Pancreas (tissue), 10 donors: ENCODE measurements around the gene KRTAP9-4. TPM values are rescaled to one million over a fixed set of nuclear protein-coding genes. Genes with fewer than 3 reads are reported as not detected.
"Not testable (repeated sequence)": the region's sequence is repeated elsewhere in the genome, so short reads cannot be mapped to it uniquely, and the experiment has no call there.

Experiments used
- ATAC-seq, 4 donors: fragments of 200-7000 bp; cut with Tn5 transposase; one replicate each; pipeline versions ENCODE4 v1.8.0 to v1.9.1; 2020; ENCODE audit warnings: mild to moderate bottlenecking in 4 of 4, moderate library complexity in 4 of 4
- DNase-seq, 6 donors: peaks; one replicate each; pipeline ENCODE4 v3.0.0-alpha.2; 2020
- FAIRE-seq: peaks from 2 replicates; lab custom pipeline; 2012; peaks lifted over from hg19 to GRCh38; lab: Jason Lieb, UNC
- H3K27ac ChIP-seq, 4 donors: fragments of 200-600 bp; sonication (generic); 1 replicate in 3 of 4; 2 replicates in 1 of 4; pipeline versions ENCODE4 v1.5.0 to v1.8.0; 2020
- H3K27me3 ChIP-seq, 4 donors: fragments of 200-600 bp; one replicate each; pipeline ENCODE4 v1.8.0; 2021
- H3K36me3 ChIP-seq, 3 donors: fragments of 200-600 bp; sonication (generic) in 1 of 3; one replicate each; pipeline versions ENCODE4 v1.5.0 to v1.8.0; 2020 to 2021
- H3K4me1 ChIP-seq, 3 donors: fragments of 200-600 bp; one replicate each; pipeline ENCODE4 v1.8.0; 2021
- H3K4me3 ChIP-seq, 4 donors: fragments of 200-600 bp; sonication (generic) in 2 of 4; one replicate each; pipeline versions ENCODE4 v1.5.0 to v1.8.0; 2020 to 2021
- H3K9me3 ChIP-seq, 4 donors: fragments of 200-600 bp; one replicate each; pipeline ENCODE4 v1.8.0; 2021
- CTCF ChIP-seq, 4 donors: fragments of 200-600 bp; sonication (generic) in 3 of 4; IDR thresholded peaks; one replicate each; pipeline versions ENCODE4 v1.5.0 to v1.8.0; 2021; ENCODE audit warnings: antibody characterized with exemption in 4 of 4
- WGBS, 2 donors: extraction: QIAGEN DNeasy Blood & Tissue Kit; methylation state at CpG; one replicate each; pipeline ENCODE4 v1.1.7; 2013; 5-methylcytosine and 5-hydroxymethylcytosine counted together
- intact Hi-C, 3 donors: fragments of 100-400 bp; cut with DNase I; formaldehyde crosslinking; loops; one replicate each; pipeline versions ENCODE4 v1.11.1 to v1.14.2; 2022
- polyA plus RNA-seq, 2 donors: library from polyadenylated mRNA; stranded (reverse); fragments of 200-250 nt; gene quantifications; one replicate each; pipeline ENCODE4 v1.2.3, GENCODE V29; 2013
- total RNA-seq, 6 donors: library from RNA; stranded (reverse); fragmentation: NEBNext Ultra II Directional in 4 of 6; extraction: Animal tissue kit (Norgen Biotek cat#: 25700) in 4 of 6; gene quantifications; one replicate each; pipeline versions ENCODE4 v1.2.1 to v1.2.4, GENCODE V29; 2021 to 2023
- donor health status: healthy with polysubstance abuse.
- donor health status: DM: no; HTN: no; CAD: no; lungs with moderate emphysema.
- donor health status: DM: no; HTN: no; CAD: no.
- donor health status: control.
- donor health status: control.
- donor health status: Bipolar disorder and iron deficiency.
- donor health status: DM: yes; HTN: yes; CAD: no.
- donor health status: DM: no; HTN: no; CAD: no.
- donor health status: DM: no; HTN: no; CAD: no.
- donor health status: DM: yes; HTN: yes; CAD: no.

The KRTAP9-4 gene
- total and polyA plus RNA-seq, 8 donors: not detected

- ATAC-seq (no peak), FAIRE-seq (no peak), DNase-seq (no peak)
- Histone ChIP-seq H3K9me3 (no peaks in the 10 kb centered on the region), H3K4me1 (no peaks in the 10 kb centered on the region), H3K36me3 (no peaks in the 10 kb centered on the region), H3K4me3 (no peak overlapping the region), H3K27ac (no peak overlapping the region), H3K27me3 (peaks cover 0 to 3% (median 0%) of the 10 kb centered on the region in 4 donors)
- intact Hi-C loops: no loop called here
- WGBS, 2 donors: 55 to 62% methylated on average over 2 of the region's 2 CpGs
- no peak for TF ChIP-seq CTCF (IDR thresholded peaks at IDR 0.05)
These were observed 13.7 kb downstream of the KRTAP9-4 start for GRCh38 chr17:41263212-41263611.

- Histone ChIP-seq H3K36me3 (no peaks in the 10 kb centered on the region), H3K4me1 (no peaks in the 10 kb centered on the region), H3K27ac (no peak overlapping the region), H3K9me3 (no peaks in the 10 kb centered on the region), H3K4me3 (no peak overlapping the region), H3K27me3 (peaks cover 0 to 3% (median 0%) of the 10 kb centered on the region in 4 donors)
- DNase-seq: no peak
- TF ChIP-seq CTCF (IDR thresholded peaks at IDR 0.05): no peak
- intact Hi-C loops: no loop called here
- FAIRE-seq: no peak
- ATAC-seq: no peak
- 27 to 45% methylated on average over 3 of the region's 3 CpGs for WGBS, 2 donors
These were observed 15.1 kb downstream of the KRTAP9-4 start for GRCh38 chr17:41264599-41264998.

- no peaks in the 10 kb centered on the region for H3K36me3 ChIP-seq
- WGBS, 2 donors: 25 to 27% methylated on average over 2 of the region's 2 CpGs
- FAIRE-seq (no peak), DNase-seq (no peak), ATAC-seq (no peak)
- H3K27ac ChIP-seq: no peak within 1 kb of the TSS
- H3K27me3 ChIP-seq: peaks cover 0 to 3% (median 0%) of the 10 kb centered on the region in 4 donors
- no peaks in the 10 kb centered on the region for H3K4me1 ChIP-seq
- H3K4me3 ChIP-seq: no peak within 1 kb of the TSS
- intact Hi-C loops: no loop called here
- H3K9me3 ChIP-seq: no peaks in the 10 kb centered on the region
- no peak for TF ChIP-seq CTCF (IDR thresholded peaks at IDR 0.05)
These were observed 15.6 kb downstream of the KRTAP9-4 start, which contains the start of gene KRTAP9-6 for GRCh38 chr17:41265078-41265477. Gene KRTAP9-6, plus strand, starts transcription at chr17:41265378. Its CDS starts 0 bp downstream, at chr17:41265378.

- no peak overlapping the region for H3K4me3 ChIP-seq
- no peak for TF ChIP-seq CTCF (IDR thresholded peaks at IDR 0.05)
- 78% methylated on average over 3 of the region's 3 CpGs; no CpG with 5 or more reads in 1 of the 2 donors for WGBS, 2 donors
- no peak for DNase-seq
- FAIRE-seq: no peak
- no peaks in the 10 kb centered on the region for H3K4me1 ChIP-seq
- H3K27me3 ChIP-seq: peaks cover 0 to 1% (median 0%) of the 10 kb centered on the region in 4 donors
- no peaks in the 10 kb centered on the region for H3K36me3 ChIP-seq
- no peak for ATAC-seq
- no peak overlapping the region for H3K27ac ChIP-seq
- H3K9me3 ChIP-seq: no peaks in the 10 kb centered on the region
- intact Hi-C loops: no loop called here
These were observed 18.2 kb downstream of the KRTAP9-4 start for GRCh38 chr17:41267711-41268110.

- FAIRE-seq, ATAC-seq, DNase-seq, H3K9me3 ChIP-seq, intact Hi-C loops, H3K4me1 ChIP-seq, H3K27me3 ChIP-seq, H3K4me3 ChIP-seq, H3K27ac ChIP-seq, H3K36me3 ChIP-seq: not testable (repeated sequence)
- 40% methylated on average over 1 of the region's 1 CpG; no CpG with 5 or more reads in 1 of the 2 donors for WGBS, 2 donors
These were observed 21.8 kb downstream of the KRTAP9-4 start for GRCh38 chr17:41271323-41271722.
